NCI-H128 (cell line): Measurements from ENCODE around the gene NACC2.

ENCODE experiments used
- DNase-seq: peaks from one replicate; lab custom pipeline; 2025; ENCODE audit not compliant: unreplicated experiment; lab: John Stamatoyannopoulos, UW

The NACC2 gene

GRCh38 chr9:136014147-136014923 lies 80.8 kb downstream of the NACC2 start:
- no peak for DNase-seq

GRCh38 chr9:136013524-136014034 lies 81.5 kb downstream of the NACC2 start:
- no peak for DNase-seq

GRCh38 chr9:136013116-136013515 lies 82.0 kb downstream of the NACC2 start:
- DNase-seq, result no peak

- no peak for DNase-seq
These were observed 82.4 kb downstream of the NACC2 start for GRCh38 chr9:136012651-136013050.

GRCh38 chr9:136011703-136012496 lies 83.2 kb downstream of the NACC2 start:
- no peak for DNase-seq

- DNase-seq, result no peak
These were observed 83.8 kb downstream of the NACC2 start for GRCh38 chr9:136011376-136011702.

GRCh38 chr9:136010615-136011361 lies 84.3 kb downstream of the NACC2 start:
- DNase-seq, result no peak

DNA sequence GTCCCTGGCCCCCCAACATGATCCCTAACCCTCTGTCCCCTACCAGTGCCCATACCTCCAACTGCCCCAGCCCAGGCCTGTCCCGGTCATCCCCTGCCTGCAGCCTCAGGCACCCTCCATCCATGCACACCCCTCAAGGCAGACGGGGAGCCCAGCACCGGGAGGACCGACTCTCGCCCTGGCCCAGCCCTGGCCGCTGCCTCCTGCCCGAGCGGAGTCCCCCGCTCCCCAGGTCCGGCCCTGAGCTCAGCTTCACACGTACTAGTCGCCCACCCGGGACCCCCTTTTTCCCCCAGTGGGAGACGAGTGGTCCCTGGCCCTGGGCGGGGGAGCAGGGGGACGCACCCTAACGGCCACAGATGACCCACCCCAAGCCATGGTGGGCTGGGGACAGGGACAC lies 84.9 kb downstream of the NACC2 start:
- no peak for DNase-seq

- no peak for DNase-seq
These were observed 85.6 kb downstream of the NACC2 start for GRCh38 chr9:136009516-136009915.

- DNase-seq, result no peak
These were observed 86.4 kb downstream of the NACC2 start for GRCh38 chr9:136008693-136008997.

DNA sequence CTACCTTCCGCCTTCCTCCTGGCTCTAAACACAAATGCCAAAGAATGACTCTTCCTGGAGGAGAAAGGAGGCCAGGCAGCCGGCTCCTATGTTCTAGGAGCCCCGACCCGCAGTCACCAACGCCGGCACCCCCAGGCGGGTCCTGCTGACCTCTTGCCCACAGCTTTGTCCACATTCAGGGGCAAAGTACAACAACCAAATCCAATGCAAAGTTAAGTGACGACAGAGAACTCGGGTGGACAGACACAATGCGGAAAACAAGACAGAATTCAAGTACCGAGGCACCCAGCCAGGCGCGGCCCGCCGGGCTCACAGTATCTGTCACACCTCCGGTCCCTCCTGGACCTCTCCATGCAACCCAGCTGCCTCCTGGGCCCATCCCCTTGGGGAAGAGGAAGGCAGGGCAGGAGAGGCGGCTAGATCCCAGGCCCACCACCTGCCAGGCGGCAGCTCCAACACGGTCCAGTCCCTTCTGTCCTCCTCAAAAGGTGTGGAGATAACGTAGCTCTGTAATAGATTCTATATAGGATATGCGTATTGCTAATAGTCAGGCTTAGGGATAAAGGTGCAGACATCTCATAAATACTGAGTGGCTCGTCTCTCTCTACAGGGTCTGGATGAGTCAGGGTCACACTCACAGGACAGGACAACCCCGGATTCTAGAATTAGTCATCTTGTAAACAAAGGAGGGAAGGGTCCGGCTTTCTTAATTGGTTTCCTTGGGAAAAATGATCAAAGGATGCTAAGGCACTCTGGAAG lies 87.0 kb downstream of the NACC2 start:
- DNase-seq, result no peak

DNA sequence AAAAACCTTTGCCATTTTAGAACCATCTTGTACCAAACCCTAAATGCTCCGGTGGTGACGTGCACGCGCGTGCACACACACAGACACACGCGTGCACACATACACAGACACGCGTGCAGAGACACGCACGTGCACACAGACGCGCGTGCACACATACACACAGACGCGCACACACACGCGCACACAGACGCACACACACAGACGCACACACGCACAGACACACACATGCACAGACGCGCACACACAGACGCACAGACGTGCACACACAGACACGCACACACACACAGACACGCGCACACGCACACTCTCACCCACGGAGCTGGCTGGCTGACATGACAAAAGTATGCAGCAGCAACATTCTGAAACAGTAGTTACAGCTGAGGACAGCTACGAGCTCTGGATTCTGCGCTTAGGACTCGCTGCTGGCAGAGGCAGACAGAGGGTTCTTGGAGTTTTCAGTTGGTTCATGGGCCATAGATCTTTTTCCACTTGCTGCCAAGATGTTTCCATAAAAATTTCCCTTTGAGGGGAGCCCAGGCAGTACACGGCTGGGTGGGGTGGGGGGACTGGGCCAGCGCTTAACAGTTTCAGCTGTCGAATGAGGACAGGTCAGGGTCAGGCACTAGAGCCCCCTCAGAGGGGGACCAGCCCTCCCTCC lies 87.7 kb downstream of the NACC2 start:
- DNase-seq, result no peak

DNA sequence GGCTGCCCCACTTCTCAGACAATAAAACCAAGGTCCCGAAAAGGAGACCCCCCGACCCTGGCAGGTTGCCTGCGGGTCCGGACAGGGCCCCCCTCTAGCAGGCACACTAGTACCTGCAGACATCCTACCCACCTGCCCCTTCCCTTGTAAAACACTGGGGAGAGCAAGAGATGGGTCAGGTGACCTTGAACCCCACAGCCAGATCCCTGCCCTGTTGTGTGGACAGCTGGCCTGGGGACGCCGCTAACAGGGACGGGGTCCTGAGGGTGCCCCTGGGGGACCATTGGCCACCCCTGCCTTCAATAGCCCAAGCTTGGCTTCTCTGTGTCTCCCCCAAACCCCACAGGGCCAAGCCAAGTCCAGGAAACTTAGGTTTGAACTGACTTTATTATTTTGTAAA lies 88.9 kb downstream of the NACC2 start:
- no peak for DNase-seq

DNA sequence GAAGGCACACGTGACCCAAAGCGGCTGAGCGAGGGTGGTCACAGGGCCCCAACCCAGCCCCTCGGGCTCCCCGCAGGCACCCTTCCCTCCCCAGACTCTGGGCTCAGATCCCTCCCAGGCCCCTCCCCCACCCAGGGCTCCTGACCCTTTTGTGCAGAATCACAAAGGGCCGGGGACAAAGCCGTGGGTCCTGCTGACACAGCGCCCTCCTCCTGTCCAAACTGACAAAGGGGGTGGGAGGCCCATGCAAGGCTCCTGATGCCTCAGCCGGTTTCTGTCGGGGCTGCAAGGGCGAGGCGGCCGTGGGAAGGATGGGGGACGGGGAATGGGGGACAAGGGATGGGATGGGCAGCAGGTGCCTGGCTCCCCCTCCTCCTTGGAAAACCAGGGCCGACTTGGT lies 90.4 kb downstream of the NACC2 start:
- DNase-seq, result no peak

GRCh38 chr9:136004219-136004618 lies 90.9 kb downstream of the NACC2 start:
- DNase-seq, result no peak

DNA sequence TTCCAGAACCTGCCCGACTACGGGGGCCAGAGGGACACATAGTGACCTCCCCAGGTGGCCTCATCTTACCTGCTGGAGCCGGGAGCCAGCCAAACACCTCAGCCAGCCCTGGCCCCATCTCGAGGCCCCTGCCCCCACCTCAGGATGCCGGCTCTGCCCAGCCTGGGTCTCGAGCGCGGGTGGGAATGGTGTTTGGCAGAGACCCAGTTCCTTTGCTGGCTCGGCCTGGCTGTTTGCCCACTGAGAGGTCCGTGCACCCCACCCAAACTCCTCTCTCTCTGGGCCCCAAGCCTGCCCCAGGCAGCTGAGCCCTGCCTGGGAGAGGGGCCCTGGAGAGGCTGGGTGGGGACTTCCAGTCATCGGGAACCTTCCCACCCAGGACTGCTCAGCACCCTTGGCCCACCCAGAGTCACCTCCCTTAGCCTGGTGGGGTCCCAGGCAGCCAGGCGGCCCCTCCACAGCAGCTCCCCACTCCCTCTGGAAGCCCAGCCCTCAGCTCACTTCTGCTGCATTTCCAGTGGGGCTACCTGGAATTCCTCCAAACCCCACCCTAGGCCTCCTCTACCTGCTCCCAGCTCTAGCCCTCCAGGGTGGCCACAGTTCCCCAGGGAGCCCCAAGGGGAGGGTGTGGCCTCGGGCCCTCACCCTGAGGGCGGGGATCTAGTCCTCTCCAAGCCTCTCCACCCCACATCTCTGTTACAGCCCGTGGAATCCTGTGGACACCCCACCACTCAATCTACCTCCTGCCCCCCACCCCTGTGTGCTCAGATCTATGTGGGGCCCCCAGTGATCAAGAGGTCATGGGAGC lies 91.5 kb downstream of the NACC2 start:
- DNase-seq, result no peak

DNA sequence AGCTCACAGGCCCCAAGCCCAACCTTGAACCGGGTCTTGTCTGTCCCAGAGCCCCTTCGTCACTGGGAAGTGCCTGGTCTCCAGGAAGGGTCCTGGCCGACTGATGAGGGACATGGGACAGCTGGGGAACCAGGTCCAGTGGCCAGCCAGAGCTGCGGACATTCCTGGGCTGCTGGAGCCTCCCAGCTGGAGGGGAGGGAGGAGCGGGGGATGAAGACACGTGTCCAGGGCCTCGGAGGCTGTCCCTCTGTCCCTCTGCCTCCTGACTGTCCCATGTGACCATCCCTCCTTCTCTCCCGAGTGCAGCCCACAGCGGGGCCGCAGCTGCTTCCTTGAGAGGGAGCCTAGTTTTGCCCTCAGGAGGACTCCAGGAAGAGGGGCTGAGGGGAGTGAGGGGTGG lies 92.2 kb downstream of the NACC2 start:
- DNase-seq, result no peak

GRCh38 chr9:136002215-136002614 lies 92.9 kb downstream of the NACC2 start:
- DNase-seq, result no peak

- DNase-seq, result no peak
These were observed 93.9 kb downstream of the NACC2 start for GRCh38 chr9:136001231-136001630.
